ENCODE data around the gene PEX3. TPM values are rescaled to one million over a fixed set of nuclear protein-coding genes. Genes with fewer than 3 reads are reported as not detected.

PEX3 gene
- total RNA-seq, 1 experiment from 2014 or later, result 12.9 TPM

DNA sequence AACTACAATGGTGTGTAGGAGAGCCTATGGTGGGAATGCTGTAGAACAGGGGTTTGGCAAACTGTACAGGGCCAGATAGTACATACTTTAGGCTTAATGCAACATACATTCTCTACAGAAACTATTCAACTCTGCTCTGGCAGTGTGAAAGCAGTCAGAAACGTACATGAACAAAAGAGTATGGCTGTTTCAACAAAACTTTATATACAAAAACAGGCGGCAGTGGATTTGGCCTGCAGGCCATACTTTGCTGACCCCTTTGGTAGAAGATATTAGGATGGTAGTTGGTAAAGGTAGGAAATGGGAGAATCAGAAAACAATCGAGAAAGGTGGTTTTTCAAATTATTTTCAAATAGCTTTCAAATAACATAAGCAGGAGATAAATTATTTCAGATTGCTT is 36.1 kb downstream of the PEX3 start:
- Histone ChIP-seq H3K9me3 (ENCODE audit: control insufficient read depth in 1 of 2, insufficient read depth in 1 of 2, low read depth in 1 of 2, low read length in 2 of 2) (no peaks in the 10 kb centered on the region), H3K36me3 (ENCODE audit: control insufficient read depth in 1 of 2, insufficient read depth in 2 of 2, low read length in 2 of 2) (no peaks in the 10 kb centered on the region), H2AFZ (ENCODE audit: low read depth, low read length, poor library complexity, severe bottlenecking) (no peak overlapping the region), H3K4me3 (replicated peaks in 1 of 2; ENCODE audit: low read depth in 1 of 2, low read length in 2 of 2) (no peak overlapping the region), H3K9me2 (ENCODE audit: insufficient read depth) (no peaks in the 10 kb centered on the region), H3K27me3 (ENCODE audit: insufficient read depth, low read length) (no peaks in the 10 kb centered on the region), H3K4me2 (ENCODE audit: low read length) (no peak overlapping the region), H3K4me1 (ENCODE audit: control insufficient read depth in 1 of 2, insufficient read depth in 2 of 2, low read length in 2 of 2) (no peaks in the 10 kb centered on the region), H4K20me1 (ENCODE audit: insufficient read depth) (no peaks in the 10 kb centered on the region), H3K9ac (ENCODE audit: low read length) (no peak overlapping the region), H3K27ac (ENCODE audit: low read depth, low read length) (no peak overlapping the region), H3K79me2 (ENCODE audit: insufficient read depth, low read length) (no peaks in the 10 kb centered on the region)
- no TSS peak for BruUV-seq (replicated peaks)
- intact Hi-C loops (cut with micrococcal nuclease), result no loop called here
- ATAC-seq (no peak), DNase-seq (ENCODE audit: low read depth, low spot score) (no peak)
- CTCF ChIA-PET, result no interaction called here
- RAD21 ChIA-PET (ENCODE audit: low non-redundant PET in 1 of 2, low total read pairs in 2 of 2, uncharacterized antibody in 2 of 2, unreplicated experiment in 2 of 2), result no interaction called here
- POLR2A ChIA-PET, result no interaction called here
- TF ChIP-seq YY1 (IDR thresholded peaks at IDR 0.05; ENCODE audit: extremely low read depth, insufficient replicate concordance, low read depth, low read length) (no peak), EGR1 (IDR thresholded peaks at IDR 0.05; ENCODE audit: low read depth) (no peak), FOSL1 (IDR thresholded peaks at IDR 0.05; ENCODE audit: low read depth) (no peak), SP1 (IDR thresholded peaks at IDR 0.05; ENCODE audit: low read depth) (no peak), RAD21 (IDR thresholded peaks at IDR 0.05; ENCODE audit: low read depth) (no peak), POLR2AphosphoS5 (IDR thresholded peaks at IDR 0.05; ENCODE audit: low read depth, low read length) (no peak), EZH2phosphoT487 (IDR thresholded peaks at IDR 0.05; ENCODE audit: borderline replicate concordance) (no peak), SIN3A (IDR thresholded peaks at IDR 0.05; ENCODE audit: low read depth) (no peak), JUND (IDR thresholded peaks at IDR 0.05) (no peak)
- TF ChIP-seq, protein P1, sequence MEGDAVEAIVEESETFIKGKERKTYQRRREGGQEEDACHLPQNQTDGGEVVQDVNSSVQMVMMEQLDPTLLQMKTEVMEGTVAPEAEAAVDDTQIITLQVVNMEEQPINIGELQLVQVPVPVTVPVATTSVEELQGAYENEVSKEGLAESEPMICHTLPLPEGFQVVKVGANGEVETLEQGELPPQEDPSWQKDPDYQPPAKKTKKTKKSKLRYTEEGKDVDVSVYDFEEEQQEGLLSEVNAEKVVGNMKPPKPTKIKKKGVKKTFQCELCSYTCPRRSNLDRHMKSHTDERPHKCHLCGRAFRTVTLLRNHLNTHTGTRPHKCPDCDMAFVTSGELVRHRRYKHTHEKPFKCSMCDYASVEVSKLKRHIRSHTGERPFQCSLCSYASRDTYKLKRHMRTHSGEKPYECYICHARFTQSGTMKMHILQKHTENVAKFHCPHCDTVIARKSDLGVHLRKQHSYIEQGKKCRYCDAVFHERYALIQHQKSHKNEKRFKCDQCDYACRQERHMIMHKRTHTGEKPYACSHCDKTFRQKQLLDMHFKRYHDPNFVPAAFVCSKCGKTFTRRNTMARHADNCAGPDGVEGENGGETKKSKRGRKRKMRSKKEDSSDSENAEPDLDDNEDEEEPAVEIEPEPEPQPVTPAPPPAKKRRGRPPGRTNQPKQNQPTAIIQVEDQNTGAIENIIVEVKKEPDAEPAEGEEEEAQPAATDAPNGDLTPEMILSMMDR (IDR thresholded peaks at IDR 0.05 in 2 of 3, conservative IDR thresholded peaks at IDR 0.05 in 1 of 3; ENCODE audit: borderline replicate concordance in 1 of 3, insufficient read depth in 1 of 3, low read depth in 2 of 3, low read length in 2 of 3), result no peak
- TF ChIP-seq, protein P2, sequence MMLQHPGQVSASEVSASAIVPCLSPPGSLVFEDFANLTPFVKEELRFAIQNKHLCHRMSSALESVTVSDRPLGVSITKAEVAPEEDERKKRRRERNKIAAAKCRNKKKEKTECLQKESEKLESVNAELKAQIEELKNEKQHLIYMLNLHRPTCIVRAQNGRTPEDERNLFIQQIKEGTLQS (IDR thresholded peaks at IDR 0.05), result no peak
- TF ChIP-seq, protein P3, sequence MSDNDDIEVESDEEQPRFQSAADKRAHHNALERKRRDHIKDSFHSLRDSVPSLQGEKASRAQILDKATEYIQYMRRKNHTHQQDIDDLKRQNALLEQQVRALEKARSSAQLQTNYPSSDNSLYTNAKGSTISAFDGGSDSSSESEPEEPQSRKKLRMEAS (IDR thresholded peaks at IDR 0.05), result no peak

All from HCT116 (cell line).